H1 (cell line): ENCODE results near the gene UQCC5. TPM values are rescaled to one million over a fixed set of nuclear protein-coding genes. Genes with fewer than 3 reads are reported as not detected.

ENCODE experiments used
- BCL11A ChIP-seq, 2 experiments: IDR thresholded peaks; one replicate each; pipeline ENCODE4 v1.6.1; 2011; ENCODE audit warnings: low read depth in 2 of 2, low read length in 2 of 2, mild to moderate bottlenecking in 2 of 2
- HDAC6 ChIP-seq: IDR thresholded peaks from one replicate; pipeline ENCODE4 v1.7.1; 2012; ENCODE audit warnings: low read depth, mild to moderate bottlenecking, inconsistent platforms, low read length, moderate library complexity
- JUND ChIP-seq: IDR thresholded peaks from 2 replicates; pipeline ENCODE4 v1.6.1; 2011; ENCODE audit warnings: mild to moderate bottlenecking, improper control_type of control experiment, low read length
- NANOG ChIP-seq: IDR thresholded peaks from 2 replicates; pipeline ENCODE4 v1.6.1; 2011; ENCODE audit warnings: low read length, low read depth, mild to moderate bottlenecking, inconsistent platforms; ENCODE audit not compliant: insufficient read depth, poor library complexity, severe bottlenecking
- SAP30 ChIP-seq: fragments of 300-600 bp; sonication (generic); IDR thresholded peaks from 2 replicates; pipeline ENCODE4 v1.7.1; 2012; ENCODE audit warnings: low read length, moderate library complexity, mild to moderate bottlenecking, inconsistent platforms; ENCODE audit not compliant: insufficient read depth, insufficient replicate concordance
- SIX5 ChIP-seq: IDR thresholded peaks from 2 replicates; pipeline ENCODE4 v1.6.1; 2011; ENCODE audit warnings: mild to moderate bottlenecking, low read depth, low read length
- SP2 ChIP-seq: IDR thresholded peaks from 2 replicates; pipeline ENCODE4 v1.6.1; 2012; ENCODE audit warnings: mild to moderate bottlenecking, low read length, inconsistent platforms
- TAF7 ChIP-seq: optimal IDR thresholded peaks from 2 replicates; pipeline ENCODE3; 2011; ENCODE audit warnings: low read depth, mild to moderate bottlenecking, inconsistent platforms, low read length, moderate library complexity, borderline replicate concordance
- TBP ChIP-seq: IDR thresholded peaks from 2 replicates; pipeline ENCODE4 v1.6.1; 2011; ENCODE audit warnings: low read depth, low read length, improper control_type of control experiment
- polyA plus RNA-seq, 7 experiments: library from polyadenylated mRNA; depleted of rRNA in 3 of 7; stranded (reverse) in 5 of 7; unstranded in 2 of 7; fragments of >200 nt in 5 of 7; fragments of 200-250 nt in 2 of 7; gene quantifications; 1 replicate in 5 of 7; 2 replicates in 1 of 7; 4 replicates in 1 of 7; pipeline versions ENCODE4 v1.2.1 to v1.2.3, GENCODE V29; 2011 to 2013; ENCODE audit warnings: missing spikeins in 2 of 7, mixed read lengths in 2 of 7
- total RNA-seq: library from RNA; stranded (reverse); fragmentation: NEBNext Ultra II Directional; extraction: Animal tissue kit (Norgen Biotek cat#: 25700); gene quantifications from 2 replicates; pipeline ENCODE4 v1.2.1, GENCODE V29; 2021

The UQCC5 gene
- total and polyA plus RNA-seq, 2 of the 8 experiments (the other 6 are each of a cell fraction or from before 2014, with no cell fraction given): 35.0 to 37.7 TPM

- TF ChIP-seq BCL11A (IDR thresholded peaks at IDR 0.05; ENCODE audit: low read depth in 2 of 2, low read length in 2 of 2): no peak
- TF ChIP-seq TAF7: no peak
- no peak for TF ChIP-seq SP2
- TF ChIP-seq HDAC6: no peak
- no peak for TF ChIP-seq NANOG
- TF ChIP-seq SIX5: no peak
- no peak for TF ChIP-seq TBP
- TF ChIP-seq SAP30: no peak
- TF ChIP-seq JUND: no peak
Measured at GRCh38 chr3:52489453-52489852, 47.0 kb upstream of the UQCC5 start (continued).
